ENCODE results near the gene SH3BP5. TPM values are rescaled to one million over a fixed set of nuclear protein-coding genes. Genes with fewer than 3 reads are reported as not detected.

SH3BP5 gene
- total and polyA plus RNA-seq, 12 donors = 6.7 to 22.4 (median 9.8) TPM

GRCh38 chr3:15266510-15267376 is 65.6 kb downstream of the SH3BP5 start:
- intact Hi-C loops (cut with DNase I) = loop anchor here in 8 of 10 donors (2.0 to 10.0 kb wide), 7 partner anchors 66 to 291 kb away; partner anchors contain the start of gene SH3BP5 (in 4 of the 8)
- DNase-seq (no peak), ATAC-seq (no peak)
- WGBS, 2 donors = 70 to 80% methylated on average over 13 of the region's 13 CpGs
- no peaks in the 10 kb centered on the region for H3K27me3 ChIP-seq
- no peak for TF ChIP-seq CTCF (IDR thresholded peaks at IDR 0.05)
- no peak overlapping the region for H3K4me3 ChIP-seq
- H3K4me1 ChIP-seq = peaks cover 0 to 53% (median 39%) of the 10 kb centered on the region in 9 donors
- peak overlapping the region in 1 of 10 donors; percentile 1 for H3K27ac ChIP-seq
- H3K36me3 ChIP-seq = peaks cover 0 to 43% (median 0%) of the 10 kb centered on the region in 9 donors
- H3K9me3 ChIP-seq = no peaks in the 10 kb centered on the region

- 87 to 89% methylated on average over 19 of the region's 19 CpGs for WGBS, 2 donors
- no peak for TF ChIP-seq CTCF (IDR thresholded peaks at IDR 0.05)
- Histone ChIP-seq H3K4me1 (peaks cover 0 to 53% (median 33%) of the 10 kb centered on the region in 9 donors), H3K27me3 (no peaks in the 10 kb centered on the region), H3K9me3 (no peaks in the 10 kb centered on the region), H3K27ac (peak overlapping the region in 1 of 10 donors; percentile 1), H3K36me3 (peaks cover 0 to 51% (median 4%) of the 10 kb centered on the region in 9 donors), H3K4me3 (no peak overlapping the region)
- ATAC-seq (no peak), DNase-seq (no peak)
- intact Hi-C loops (cut with DNase I) = loop anchor here in 8 of 10 donors (2.0 to 10.0 kb wide), 7 partner anchors 66 to 291 kb away; partner anchors contain the start of gene SH3BP5 (in 4 of the 8)
These were observed 66.5 kb downstream of the SH3BP5 start for GRCh38 chr3:15265655-15266509.

GRCh38 chr3:15264486-15264885 is 67.9 kb downstream of the SH3BP5 start:
- H3K27ac ChIP-seq = no peak overlapping the region
- no peaks in the 10 kb centered on the region for H3K9me3 ChIP-seq
- peaks cover 0 to 41% (median 19%) of the 10 kb centered on the region in 9 donors for H3K4me1 ChIP-seq
- no peaks in the 10 kb centered on the region for H3K27me3 ChIP-seq
- peaks cover 0 to 65% (median 10%) of the 10 kb centered on the region in 9 donors for H3K36me3 ChIP-seq
- DNase-seq (no peak), ATAC-seq (no peak)
- intact Hi-C loops (cut with DNase I) = loop anchor here in 4 of 10 donors (10.0 kb wide), 1 partner anchor 290 kb away; no protein-coding TSS in a partner anchor
- no peak for TF ChIP-seq CTCF (IDR thresholded peaks at IDR 0.05)
- WGBS, 2 donors = 79 to 83% methylated on average over 2 of the region's 2 CpGs
- H3K4me3 ChIP-seq = no peak overlapping the region

- no peak for TF ChIP-seq CTCF (IDR thresholded peaks at IDR 0.05)
- intact Hi-C loops (cut with DNase I) = loop anchor here in 4 of 10 donors (10.0 kb wide), 1 partner anchor 291 kb away; no protein-coding TSS in a partner anchor
- DNase-seq (no peak), ATAC-seq (no peak)
- H3K4me1 ChIP-seq = peaks cover 0 to 36% (median 14%) of the 10 kb centered on the region in 9 donors
- peaks cover 0 to 67% (median 10%) of the 10 kb centered on the region in 9 donors for H3K36me3 ChIP-seq
- H3K9me3 ChIP-seq = no peaks in the 10 kb centered on the region
- no peak overlapping the region for H3K27ac ChIP-seq
- H3K4me3 ChIP-seq = no peak overlapping the region
- WGBS, 2 donors = 74 to 82% methylated on average over 2 of the region's 2 CpGs
- no peaks in the 10 kb centered on the region for H3K27me3 ChIP-seq
These were observed 68.5 kb downstream of the SH3BP5 start for GRCh38 chr3:15263926-15264325.
